Tibial artery (tissue), 4 donors: ENCODE data around the gene LAG3.

Source experiments
- DNase-seq, 2 donors: peaks; one replicate each; pipeline ENCODE4 v3.0.0-alpha.2; 2019
- H3K27ac ChIP-seq, 2 donors: fragments of 200-600 bp; sonication (generic) in 1 of 2; 1 replicate in 1 of 2; 2 replicates in 1 of 2; pipeline ENCODE4 v1.5.1; 2018 to 2019; ENCODE audit warnings: mild to moderate bottlenecking in 1 of 2
- H3K27me3 ChIP-seq, 2 donors: fragments of 200-600 bp; sonication (generic) in 1 of 2; one replicate each; pipeline versions ENCODE4 v1.5.1 to v1.6.0; 2016 to 2019
- H3K36me3 ChIP-seq, 3 donors: fragments of 200-600 bp; sonication (generic) in 2 of 3; one replicate each; pipeline ENCODE4 v1.5.1; 2016 to 2019; ENCODE audit warnings: mild to moderate bottlenecking in 2 of 3
- H3K4me1 ChIP-seq, 4 donors: fragments of 200-600 bp; sonication (generic) in 2 of 4; 1 replicate in 3 of 4; 2 replicates in 1 of 4; pipeline ENCODE4 v1.5.1; 2016 to 2019
- H3K4me3 ChIP-seq, 2 donors: fragments of 200-600 bp; sonication (generic) in 1 of 2; 1 replicate in 1 of 2; 2 replicates in 1 of 2; pipeline ENCODE4 v1.5.1; 2018 to 2019; ENCODE audit warnings: mild to moderate bottlenecking in 2 of 2
- H3K9me3 ChIP-seq, 3 donors: fragments of 200-600 bp; sonication (generic) in 1 of 3; one replicate each; pipeline ENCODE4 v1.5.1; 2016 to 2019
- intact Hi-C: fragments of 100-400 bp; cut with DNase I; formaldehyde crosslinking; loops from one replicate; pipeline ENCODE4 v1.15.0; 2023; ENCODE audit warnings: low total_unique reads
- TF ChIP-seq, protein P1 (sequence below), 2 experiments: fragments of 200-600 bp in 1 of 2; fragments of 450-650 bp in 1 of 2; IDR thresholded peaks; one replicate each; pipeline ENCODE4 v1.5.1; 2017 to 2019; ENCODE audit warnings: antibody characterized with exemption in 2 of 2, mild to moderate bottlenecking in 1 of 2, moderate library complexity in 1 of 2

LAG3 gene

DNA sequence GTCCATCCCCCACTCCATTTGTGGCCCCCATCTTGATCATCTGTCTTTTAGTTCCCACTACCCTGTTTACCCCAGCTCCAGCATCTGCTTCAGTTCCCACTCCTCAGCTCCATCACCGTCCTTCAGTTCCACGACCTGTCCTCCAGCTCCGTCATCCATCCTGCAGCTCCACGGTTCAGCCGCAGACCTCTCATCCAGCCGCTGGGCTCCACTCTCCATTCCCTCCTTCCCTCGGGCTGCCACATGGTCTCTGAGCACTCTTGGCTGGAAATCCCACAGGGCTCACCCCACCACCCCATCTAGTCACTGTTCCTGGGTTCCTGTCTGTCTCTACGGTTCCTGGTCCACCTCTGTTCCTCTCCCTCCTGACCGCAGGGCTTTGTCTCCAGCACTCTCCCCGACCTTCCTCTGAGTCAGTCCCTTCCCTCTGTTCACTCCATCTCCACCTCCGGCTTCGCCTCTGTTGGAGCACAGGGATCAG lies 52.6 kb downstream of the LAG3 start:
- Histone ChIP-seq H3K4me3 (no peak overlapping the region), H3K27ac (no peak overlapping the region), H3K36me3 (no peaks in the 10 kb centered on the region), H3K4me1 (peaks cover 0 to 52% (median 43%) of the 10 kb centered on the region in 4 donors), H3K27me3 (peaks cover 0 to 49% of the 10 kb centered on the region in 2 donors), H3K9me3 (no peaks in the 10 kb centered on the region)
- no peak for DNase-seq
- TF ChIP-seq, protein P1, sequence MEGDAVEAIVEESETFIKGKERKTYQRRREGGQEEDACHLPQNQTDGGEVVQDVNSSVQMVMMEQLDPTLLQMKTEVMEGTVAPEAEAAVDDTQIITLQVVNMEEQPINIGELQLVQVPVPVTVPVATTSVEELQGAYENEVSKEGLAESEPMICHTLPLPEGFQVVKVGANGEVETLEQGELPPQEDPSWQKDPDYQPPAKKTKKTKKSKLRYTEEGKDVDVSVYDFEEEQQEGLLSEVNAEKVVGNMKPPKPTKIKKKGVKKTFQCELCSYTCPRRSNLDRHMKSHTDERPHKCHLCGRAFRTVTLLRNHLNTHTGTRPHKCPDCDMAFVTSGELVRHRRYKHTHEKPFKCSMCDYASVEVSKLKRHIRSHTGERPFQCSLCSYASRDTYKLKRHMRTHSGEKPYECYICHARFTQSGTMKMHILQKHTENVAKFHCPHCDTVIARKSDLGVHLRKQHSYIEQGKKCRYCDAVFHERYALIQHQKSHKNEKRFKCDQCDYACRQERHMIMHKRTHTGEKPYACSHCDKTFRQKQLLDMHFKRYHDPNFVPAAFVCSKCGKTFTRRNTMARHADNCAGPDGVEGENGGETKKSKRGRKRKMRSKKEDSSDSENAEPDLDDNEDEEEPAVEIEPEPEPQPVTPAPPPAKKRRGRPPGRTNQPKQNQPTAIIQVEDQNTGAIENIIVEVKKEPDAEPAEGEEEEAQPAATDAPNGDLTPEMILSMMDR (IDR thresholded peaks at IDR 0.05): no peak
- intact Hi-C loops: loop anchor here (5.0 kb wide), 1 partner anchor 73 kb away; the partner anchor contains the start of gene MLF2

DNA sequence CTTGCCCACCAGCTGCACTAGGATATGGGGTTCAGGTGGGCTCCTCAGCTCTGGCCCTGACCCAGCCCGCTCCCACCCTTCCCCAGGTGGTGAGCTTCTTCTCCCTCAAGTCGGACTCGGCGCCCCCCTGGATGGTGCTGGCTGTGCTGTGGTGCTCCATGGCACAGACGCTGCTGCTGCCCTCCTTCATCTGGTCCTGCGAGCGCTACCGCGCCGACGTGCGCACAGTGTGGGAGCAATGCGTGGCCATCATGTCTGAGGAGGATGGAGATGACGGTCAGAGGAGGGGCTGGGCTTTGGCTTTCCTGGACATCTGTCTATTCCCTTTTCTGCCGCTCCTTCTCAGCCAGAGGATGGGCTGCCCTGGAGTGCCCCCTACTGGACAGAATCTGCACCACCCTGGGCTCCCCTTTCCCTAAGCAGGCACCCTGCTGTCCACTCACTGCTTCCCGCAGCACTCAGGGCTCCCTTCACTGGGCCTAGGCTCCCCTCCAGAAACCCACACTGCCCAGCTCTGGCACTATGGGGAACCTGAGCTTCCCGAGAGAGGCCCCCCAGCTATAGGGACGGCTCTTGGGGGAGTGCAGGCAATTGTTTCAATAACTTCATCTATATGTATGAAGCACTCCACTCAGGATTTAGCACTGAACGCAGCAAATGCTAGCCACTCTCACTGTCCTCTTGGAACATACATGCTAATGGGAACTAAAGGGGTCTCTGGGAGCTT lies 53.2 kb downstream of the LAG3 start:
- H3K4me3 ChIP-seq: no peak overlapping the region
- DNase-seq: peak; percentile 77 to 89
- intact Hi-C loops: loop anchor here (5.0 kb wide), 1 partner anchor 73 kb away; the partner anchor contains the start of gene MLF2
- peaks cover 0 to 54% (median 44%) of the 10 kb centered on the region in 4 donors for H3K4me1 ChIP-seq
- TF ChIP-seq, protein P1 (IDR thresholded peaks at IDR 0.05): peak; percentile 86 to 90
- H3K27me3 ChIP-seq: peaks cover 0 to 43% of the 10 kb centered on the region in 2 donors
- no peaks in the 10 kb centered on the region for H3K9me3 ChIP-seq
- no peak overlapping the region for H3K27ac ChIP-seq
- H3K36me3 ChIP-seq: peaks cover 0 to 6% (median 0%) of the 10 kb centered on the region in 3 donors

DNA sequence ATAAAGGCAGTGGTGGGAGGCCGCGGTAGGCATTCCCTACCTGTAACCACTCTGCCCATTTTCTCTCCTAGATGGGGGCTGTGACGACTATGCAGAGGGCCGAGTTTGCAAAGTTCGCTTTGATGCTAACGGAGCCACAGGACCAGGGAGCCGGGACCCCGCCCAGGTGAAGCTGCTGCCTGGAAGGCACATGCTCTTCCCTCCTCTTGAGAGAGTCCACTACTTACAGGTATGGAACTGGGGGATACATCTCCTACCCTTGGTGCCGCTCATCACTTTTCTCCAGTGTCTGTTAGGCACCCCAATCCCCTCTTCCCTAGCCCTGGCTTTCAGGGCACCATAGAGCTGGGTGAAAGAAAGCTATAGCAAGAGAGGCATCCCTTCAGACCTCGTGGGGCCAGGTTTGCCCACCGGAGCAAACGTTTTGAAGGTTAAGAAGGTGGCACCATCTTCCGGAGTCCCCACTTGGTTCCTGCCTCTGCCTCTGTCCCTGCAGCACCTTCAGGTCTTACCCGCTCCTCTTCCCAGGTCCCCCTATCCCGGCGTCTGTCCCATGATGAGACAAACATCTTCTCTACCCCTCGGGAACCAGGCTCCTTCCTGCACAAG lies 53.9 kb downstream of the LAG3 start:
- DNase-seq: no peak
- Histone ChIP-seq H3K9me3 (no peaks in the 10 kb centered on the region), H3K36me3 (peaks cover 0 to 13% (median 3%) of the 10 kb centered on the region in 3 donors), H3K4me3 (no peak overlapping the region), H3K4me1 (peaks cover 0 to 53% (median 42%) of the 10 kb centered on the region in 4 donors), H3K27me3 (peaks cover 0 to 38% of the 10 kb centered on the region in 2 donors), H3K27ac (no peak overlapping the region)
- TF ChIP-seq, protein P1 (IDR thresholded peaks at IDR 0.05): no peak
- intact Hi-C loops: loop anchor here (5.0 kb wide), 1 partner anchor 74 kb away; the partner anchor contains the start of gene MLF2

DNA sequence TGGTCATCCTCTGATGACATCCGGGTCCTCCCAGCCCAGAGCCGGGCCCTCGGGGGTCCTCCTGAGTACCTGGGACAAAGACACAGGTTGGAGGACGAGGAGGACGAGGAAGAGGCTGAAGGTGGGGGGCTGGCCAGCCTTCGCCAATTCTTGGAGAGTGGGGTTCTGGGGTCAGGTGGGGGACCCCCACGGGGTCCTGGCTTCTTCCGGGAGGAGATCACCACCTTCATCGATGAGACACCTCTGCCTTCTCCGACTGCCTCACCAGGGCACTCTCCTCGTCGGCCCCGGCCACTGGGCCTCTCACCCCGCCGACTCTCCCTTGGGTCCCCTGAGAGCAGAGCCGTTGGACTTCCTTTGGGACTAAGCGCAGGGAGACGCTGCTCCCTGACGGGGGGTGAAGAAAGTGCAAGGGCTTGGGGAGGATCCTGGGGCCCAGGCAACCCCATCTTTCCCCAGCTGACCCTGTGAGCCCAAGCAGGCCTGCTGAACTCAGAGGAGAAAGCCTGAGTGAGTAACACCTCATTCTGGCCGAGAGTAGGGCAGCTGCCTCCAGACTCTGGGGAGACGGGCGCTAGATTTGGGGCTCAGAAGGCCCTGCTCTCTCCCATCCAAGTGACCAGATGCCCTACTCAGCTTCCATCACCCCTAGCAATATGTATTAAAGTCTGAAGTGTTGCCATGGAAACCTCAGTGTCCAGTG lies 54.6 kb downstream of the LAG3 start:
- peaks cover 0 to 46% (median 36%) of the 10 kb centered on the region in 4 donors for H3K4me1 ChIP-seq
- H3K4me3 ChIP-seq: no peak overlapping the region
- H3K36me3 ChIP-seq: peaks cover 0 to 19% (median 4%) of the 10 kb centered on the region in 3 donors
- peak overlapping the region; percentile 41 to 87 for H3K27ac ChIP-seq
- TF ChIP-seq, protein P1 (IDR thresholded peaks at IDR 0.05): no peak
- no peak for DNase-seq
- intact Hi-C loops: loop anchor here (5.0 kb wide), 1 partner anchor 75 kb away; the partner anchor contains the start of gene MLF2
- peaks cover 0 to 32% of the 10 kb centered on the region in 2 donors for H3K27me3 ChIP-seq
- no peaks in the 10 kb centered on the region for H3K9me3 ChIP-seq

DNA sequence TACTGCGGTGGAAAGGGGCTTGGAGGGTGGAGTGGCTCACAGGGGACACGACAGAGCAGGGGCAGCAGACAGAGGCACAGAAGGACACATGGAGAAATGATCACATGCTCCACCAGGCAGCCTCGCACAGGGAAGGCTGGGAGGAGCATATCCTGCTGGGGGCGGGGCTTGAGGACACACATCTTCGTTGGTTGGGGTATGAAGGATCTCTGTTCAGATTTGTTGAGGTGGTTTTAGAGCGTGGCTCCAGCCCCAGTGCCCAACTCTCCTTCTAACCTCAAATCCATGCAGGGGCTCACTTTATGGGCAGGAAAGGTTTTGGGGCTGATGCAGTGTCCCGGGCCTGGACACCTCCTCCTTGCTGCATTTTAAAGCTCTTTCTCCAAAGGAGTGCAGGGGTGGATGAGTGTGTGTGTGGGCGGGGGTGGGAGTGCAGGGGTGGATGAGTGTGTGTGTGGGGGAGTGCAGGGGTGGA lies 55.2 kb downstream of the LAG3 start:
- H3K27ac ChIP-seq: peak overlapping the region; percentile 87 to 91
- H3K4me3 ChIP-seq: peak overlapping the region; percentile 64 to 89
- peaks cover 0 to 26% of the 10 kb centered on the region in 2 donors for H3K27me3 ChIP-seq
- peak; percentile 93 to 94 for DNase-seq
- TF ChIP-seq, protein P1 (IDR thresholded peaks at IDR 0.05): no peak
- intact Hi-C loops: loop anchor here (5.0 kb wide), 1 partner anchor 75 kb away; the partner anchor contains the start of gene MLF2
- peaks cover 0 to 41% (median 32%) of the 10 kb centered on the region in 4 donors for H3K4me1 ChIP-seq
- H3K9me3 ChIP-seq: no peaks in the 10 kb centered on the region
- peaks cover 0 to 25% (median 4%) of the 10 kb centered on the region in 3 donors for H3K36me3 ChIP-seq
